MV-4-11 (cell line): ENCODE results near the gene WDR12.

ENCODE experiments used
- DNase-seq: peaks from one replicate; lab custom pipeline; 2025; lab: John Stamatoyannopoulos, UW

Gene WDR12

DNA sequence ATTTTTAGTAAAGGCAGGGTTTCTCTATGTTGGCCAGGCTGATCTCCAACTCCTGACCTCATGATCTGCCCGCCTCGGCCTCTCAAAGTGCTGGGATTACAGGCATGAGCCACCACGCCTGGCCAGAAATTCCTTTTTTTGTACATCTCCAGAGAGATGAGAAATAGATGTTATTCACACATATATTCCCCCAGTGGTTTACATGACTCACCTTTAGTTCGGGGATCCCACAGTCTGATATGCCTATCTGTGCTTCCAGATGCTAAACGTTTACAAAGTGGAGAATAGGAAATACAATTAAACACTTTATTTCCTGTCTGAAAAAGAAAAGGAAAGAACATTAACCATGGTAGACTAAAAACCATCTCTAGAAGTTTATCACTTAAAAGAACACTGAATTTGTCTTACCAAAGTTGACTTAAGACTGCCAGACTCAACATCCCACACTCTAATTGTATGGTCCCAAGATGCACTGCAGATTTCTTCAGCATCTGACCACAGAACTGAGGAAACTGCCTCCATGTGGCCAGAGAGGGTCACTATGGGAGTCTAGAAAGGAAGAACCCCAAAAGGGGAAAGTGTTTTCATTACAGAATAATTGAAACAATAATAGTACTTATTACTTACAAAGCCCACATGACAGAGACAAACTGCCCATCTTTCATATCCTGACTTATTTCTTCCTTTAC lies 27.3 kb downstream of the WDR12 start:
- peak; percentile 11 for DNase-seq

GRCh38 chr2:202881570-202881969 lies 29.9 kb downstream of the WDR12 start:
- no peak for DNase-seq

DNA sequence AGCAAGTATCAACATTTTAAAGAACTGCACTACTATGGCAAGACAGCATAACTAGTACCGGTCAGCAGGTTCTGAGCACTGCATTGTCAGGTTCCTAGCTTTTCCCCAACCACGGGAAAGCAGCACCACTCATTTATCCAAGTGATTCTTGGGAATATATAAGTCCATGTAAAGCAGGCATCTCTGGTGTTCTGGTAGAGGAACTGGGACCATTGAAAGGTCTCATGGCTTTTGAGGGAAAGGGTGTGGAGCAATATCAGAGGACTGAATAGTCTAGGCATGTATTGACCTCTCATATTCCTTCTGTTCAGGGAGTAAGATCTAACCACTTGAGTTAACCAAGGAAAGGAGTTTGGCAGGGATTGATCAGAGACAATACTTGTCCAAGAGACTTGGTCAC lies 33.8 kb downstream of the WDR12 start:
- DNase-seq: no peak

DNA sequence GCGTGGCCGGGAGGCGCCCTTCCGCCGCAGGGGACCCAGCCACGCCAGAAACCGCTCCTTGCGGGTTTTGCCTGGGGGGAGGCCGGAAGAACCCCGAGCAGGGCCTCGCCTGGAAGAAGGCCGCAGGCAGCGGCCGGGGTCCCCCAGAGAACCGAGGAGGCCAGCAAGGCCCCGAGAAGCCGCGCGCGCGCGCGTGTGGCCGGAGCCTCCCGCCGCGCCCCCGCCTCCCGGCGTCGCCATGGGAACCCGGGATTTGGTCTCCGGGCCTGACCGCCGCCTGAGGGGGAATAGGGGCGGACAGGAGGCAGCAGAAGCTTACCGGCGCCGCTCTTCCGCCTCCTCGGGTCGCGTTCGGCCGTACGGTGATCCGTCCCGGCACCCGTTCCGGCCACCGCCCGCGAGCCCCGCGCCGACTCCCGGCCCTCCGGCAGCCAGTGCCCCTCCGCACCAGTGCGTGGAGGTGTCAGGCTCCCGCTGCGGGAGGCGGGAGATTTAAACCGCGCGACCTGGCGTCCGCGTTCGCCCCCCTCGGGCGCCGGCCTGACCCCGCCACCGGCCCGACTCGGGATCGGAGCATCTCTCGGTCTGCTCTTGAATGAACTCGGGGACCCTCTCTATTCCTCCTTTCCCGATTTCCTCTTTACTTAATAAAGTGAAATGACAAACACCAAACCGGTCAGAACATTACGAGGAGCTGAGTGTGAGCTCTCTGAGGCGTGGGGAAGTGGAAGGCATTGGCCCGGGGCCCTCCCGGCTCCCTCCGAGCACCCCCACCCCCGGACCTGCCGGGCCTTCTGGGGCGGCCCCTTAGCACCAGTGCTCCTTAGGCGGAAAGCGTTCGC lies 40.0 kb downstream of the WDR12 start, which contains the start of gene ICA1L:
Gene ICA1L, minus strand, starts transcription at position 467 of the 842 bp plus-strand sequence. CDS start 42,757 bp downstream, outside the sequence.
- peak; percentile 37 for DNase-seq

GRCh38 chr2:202870431-202871299 lies 40.8 kb downstream of the WDR12 start:
- DNase-seq: peak; percentile 54

DNA sequence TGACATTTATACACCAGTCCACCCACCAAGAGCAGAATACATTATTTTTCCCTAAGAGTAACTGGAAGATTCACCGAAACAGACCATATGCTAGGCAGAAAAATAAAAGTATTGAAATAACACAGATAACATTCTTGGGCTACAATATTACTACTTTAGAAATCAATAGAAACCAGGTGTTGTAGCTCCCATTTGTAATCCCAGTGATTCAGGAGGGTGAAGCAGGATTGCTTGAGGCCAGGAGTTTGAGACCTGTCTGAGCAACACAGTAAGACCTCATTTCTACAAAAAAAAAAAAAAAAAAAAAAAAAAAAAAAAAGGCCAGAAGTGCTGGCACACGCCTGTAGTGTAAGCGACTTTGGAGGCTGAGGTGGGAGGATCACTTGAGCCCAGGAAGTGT lies 49.5 kb downstream of the WDR12 start:
- no peak for DNase-seq

GRCh38 chr2:202858601-202859000 lies 52.9 kb downstream of the WDR12 start:
- no peak for DNase-seq

GRCh38 chr2:202849343-202849742 lies 62.1 kb downstream of the WDR12 start:
- peak; percentile 8 for DNase-seq

DNA sequence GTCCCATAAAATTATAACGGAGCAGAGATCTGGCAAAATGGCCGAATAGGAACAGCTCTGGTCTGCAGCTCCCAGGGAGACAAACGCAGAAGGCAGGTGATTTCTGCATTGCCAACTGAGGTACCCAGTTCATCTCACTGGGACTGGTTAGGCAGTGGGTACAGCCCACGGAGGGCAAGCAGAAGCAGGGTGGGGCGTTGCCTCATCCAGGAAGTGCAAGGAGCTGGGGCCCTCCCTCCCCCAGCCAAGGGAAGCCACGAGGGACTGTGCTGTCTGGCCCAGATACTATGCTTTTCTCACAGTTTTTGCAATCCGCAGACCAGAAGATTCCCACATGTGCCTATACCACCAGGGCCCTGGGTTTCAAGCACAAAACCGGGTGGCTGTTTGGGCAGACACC lies 62.7 kb downstream of the WDR12 start:
- DNase-seq: peak; percentile 84

DNA sequence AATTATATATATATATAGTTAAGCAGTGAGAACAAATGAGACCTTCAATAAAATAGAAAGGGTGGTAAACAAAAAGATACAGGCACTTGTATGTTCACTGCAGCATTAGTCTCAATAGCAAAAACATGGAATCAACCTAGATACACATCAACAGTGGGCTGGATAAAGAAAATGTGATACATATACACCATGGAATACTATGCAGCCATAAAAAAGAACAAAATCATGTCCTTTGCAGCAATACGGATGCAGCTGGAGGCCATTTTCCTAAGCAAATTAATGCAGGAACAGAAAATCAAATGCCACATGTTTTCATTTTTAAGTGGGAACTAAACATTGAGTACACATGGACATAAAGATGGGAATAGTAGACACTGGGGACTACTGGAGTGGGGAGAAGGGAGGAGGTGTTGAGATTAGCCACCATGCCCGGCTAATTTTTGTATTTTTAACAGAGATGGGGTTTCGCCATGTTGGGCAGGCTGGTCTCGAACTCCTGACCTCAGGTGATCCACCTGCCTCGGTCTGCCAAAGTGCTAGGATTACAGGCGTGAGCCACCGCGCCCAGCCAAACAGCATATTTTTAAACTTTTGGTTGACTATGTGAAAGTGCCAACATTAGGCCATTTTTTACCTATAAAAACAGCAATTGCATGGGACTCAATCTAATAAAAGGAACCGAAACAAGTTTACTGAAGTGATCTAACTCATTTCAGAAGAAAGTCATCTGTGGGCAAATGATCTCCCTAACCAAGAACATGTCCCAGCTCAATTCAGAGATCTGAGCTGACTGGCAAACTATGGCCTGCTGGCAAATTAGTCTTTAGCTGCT lies 63.6 kb downstream of the WDR12 start:
- DNase-seq: peak; percentile 86

GRCh38 chr2:202844656-202845055 lies 66.8 kb downstream of the WDR12 start:
- no peak for DNase-seq

- DNase-seq: no peak
Observed at GRCh38 chr2:202842690-202843089, 68.8 kb downstream of the WDR12 start.

DNA sequence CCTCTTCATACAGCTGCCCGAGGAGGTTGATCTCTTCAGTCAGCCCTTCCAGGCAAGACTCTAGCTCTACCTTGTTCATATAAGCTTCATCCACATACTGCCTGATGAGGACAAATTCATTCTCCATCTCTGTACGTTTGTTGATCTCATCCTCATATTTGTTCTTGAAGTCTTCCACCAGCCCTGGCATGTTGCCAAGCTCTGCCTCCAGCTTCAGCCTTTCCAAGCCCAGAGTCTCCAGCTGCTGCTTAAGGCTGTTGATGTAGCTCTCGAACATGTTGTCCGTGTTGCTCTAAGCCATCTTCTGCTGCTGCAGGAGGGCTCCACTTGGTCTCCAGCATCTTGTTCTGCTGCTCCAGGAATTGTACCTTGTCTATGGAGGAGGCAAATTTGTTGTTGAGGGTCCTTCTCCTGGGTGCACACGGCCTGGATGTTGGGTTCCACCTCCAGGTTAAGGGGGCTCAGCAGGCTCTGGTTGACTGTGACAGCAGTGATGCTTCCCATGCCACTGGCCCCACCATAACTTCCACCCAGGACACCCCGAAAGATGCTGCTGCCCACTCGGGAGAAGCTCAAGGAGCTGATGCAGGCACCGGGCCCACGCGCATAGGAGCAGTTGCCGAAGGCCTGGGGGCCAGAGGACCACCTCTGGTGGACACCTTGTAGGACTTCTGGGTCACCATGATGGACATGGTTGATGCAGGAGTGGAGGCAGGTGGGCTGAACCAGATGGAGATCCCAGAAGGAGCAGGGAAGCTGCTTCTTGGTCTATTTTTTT lies 70.2 kb downstream of the WDR12 start:
- DNase-seq: no peak

DNA sequence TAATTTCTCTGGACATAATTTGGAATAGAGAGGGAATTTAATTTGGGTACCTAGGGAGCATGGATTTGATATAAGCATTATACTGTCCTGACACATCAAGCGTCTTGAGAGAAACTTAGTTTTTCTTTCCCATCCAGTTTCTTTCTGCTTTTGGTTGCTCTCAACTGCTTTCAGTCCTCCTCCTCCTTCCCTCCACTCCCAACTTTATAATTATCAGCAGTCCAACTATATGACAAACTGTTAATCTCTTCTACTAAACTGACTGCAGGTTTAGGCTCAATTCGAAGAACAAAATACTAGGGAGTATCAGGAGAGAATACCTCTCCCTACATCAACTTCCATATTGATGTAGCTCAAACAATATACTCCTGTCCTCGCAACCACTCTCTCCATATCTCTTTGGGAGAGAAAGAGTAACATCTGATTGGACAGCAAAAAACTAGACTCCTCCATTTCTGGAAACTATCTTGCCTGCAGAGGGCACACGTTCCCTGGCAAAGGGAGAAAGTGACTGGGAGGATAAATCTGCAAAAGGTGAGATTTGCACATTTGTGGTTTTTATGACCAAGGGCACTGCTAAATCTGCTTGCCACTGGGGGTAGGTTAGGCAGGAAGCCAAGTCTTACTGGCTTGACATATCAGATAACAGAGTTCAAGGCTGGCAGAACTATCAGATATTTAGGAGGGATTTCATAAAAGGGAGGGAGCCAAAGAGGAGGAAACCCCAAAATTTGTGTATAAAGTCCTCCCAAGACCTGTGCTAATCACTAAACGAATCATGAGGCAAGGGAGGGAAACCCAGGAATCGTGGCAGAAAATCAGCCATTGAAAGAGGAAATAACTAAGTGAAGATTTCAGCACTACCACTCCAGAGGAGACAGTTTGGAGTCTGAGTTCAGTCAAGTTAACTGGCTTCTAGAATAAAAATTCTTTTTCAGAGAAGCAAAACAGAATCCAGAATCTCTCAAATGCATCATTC lies 79.9 kb downstream of the WDR12 start:
- DNase-seq: peak; percentile 53

- DNase-seq: no peak
Observed at GRCh38 chr2:202824901-202825300, 86.6 kb downstream of the WDR12 start.
